Myometrial cell (primary cell): ENCODE data around the gene RHBDD2. TPM values are rescaled to one million over a fixed set of nuclear protein-coding genes. Genes with fewer than 3 reads are reported as not detected.

Source experiments
- total RNA-seq: library from RNA; depleted of rRNA; stranded (reverse); fragments of >200 nt; gene quantifications from 2 replicates; pipeline ENCODE4 v1.2.3, GENCODE V29; 2015

The RHBDD2 gene
- 47.3 and 54.1 TPM in 2 replicates for total RNA-seq

GRCh38 chr7:75878769-75879611 lies at the start of gene RHBDD2:
Gene RHBDD2, plus strand, starts transcription at chr7:75879034. Its CDS starts 49 bp downstream, at chr7:75879083.

GRCh38 chr7:75914655-75915415 lies 36.0 kb downstream of the RHBDD2 start, which contains the start of gene POR:
Gene POR, plus strand, starts transcription at chr7:75915155. Its CDS starts 38,847 bp downstream, at chr7:75954002.

Other genes with a start within 250 kb of the RHBDD2 start
- gene HIP1, start 140.1 kb upstream of the RHBDD2 start, total RNA-seq: 14.4 and 17.4 TPM in 2 replicates
- gene CCL26, start 106.8 kb upstream of the RHBDD2 start, total RNA-seq: 3.2 TPM in 1 of 2 replicates, not detected in the other
- not detected in 2 replicates for gene CCL24, start 65.2 kb upstream of the RHBDD2 start, total RNA-seq
- gene POR, start 36.1 kb downstream of the RHBDD2 start, total RNA-seq: 95.3 and 132 TPM in 2 replicates
- 28.0 and 31.2 TPM in 2 replicates for gene TMEM120A, start 115.6 kb downstream of the RHBDD2 start, total RNA-seq
- 45.8 and 100 TPM in 2 replicates for gene STYXL1, start 169.0 kb downstream of the RHBDD2 start, total RNA-seq
- gene MDH2, start 169.1 kb downstream of the RHBDD2 start, total RNA-seq: 128 and 175 TPM in 2 replicates